Tibial nerve (tissue), 4 donors: ENCODE measurements around the gene TRIM37. TPM values are rescaled to one million over a fixed set of nuclear protein-coding genes. Genes with fewer than 3 reads are reported as not detected.

Experiments
- DNase-seq, 2 donors: peaks; one replicate each; pipeline ENCODE4 v3.0.0-alpha.2; 2019; ENCODE audit warnings: low spot score in 2 of 2
- H3K27ac ChIP-seq, 4 donors: fragments of 200-600 bp; sonication (generic) in 3 of 4; one replicate each; pipeline ENCODE4 v1.5.1; 2017 to 2019; ENCODE audit warnings: mild to moderate bottlenecking in 1 of 4
- H3K27me3 ChIP-seq, 2 donors: fragments of 200-600 bp; sonication (generic) in 1 of 2; one replicate each; pipeline versions ENCODE4 v1.5.1 to v1.6.0; 2017 to 2019
- H3K36me3 ChIP-seq, 3 donors: fragments of 200-600 bp; sonication (generic); one replicate each; pipeline ENCODE4 v1.5.1; 2018 to 2019
- H3K4me1 ChIP-seq, 4 donors: fragments of 200-600 bp; sonication (generic) in 3 of 4; one replicate each; pipeline ENCODE4 v1.5.1; 2017 to 2019
- H3K4me3 ChIP-seq, 4 donors: fragments of 200-600 bp; sonication (generic) in 3 of 4; one replicate each; pipeline ENCODE4 v1.5.1; 2017 to 2019; ENCODE audit warnings: mild to moderate bottlenecking in 1 of 4, moderate library complexity in 1 of 4
- H3K9me3 ChIP-seq, 4 donors: fragments of 200-600 bp; sonication (generic) in 3 of 4; one replicate each; pipeline ENCODE4 v1.5.1; 2017 to 2019
- EP300 ChIP-seq, 2 donors: sonication (generic); formaldehyde crosslinking; IDR thresholded peaks; one replicate each; pipeline ENCODE4 v1.6.1; 2017; ENCODE audit warnings: antibody characterized with exemption in 2 of 2, mild to moderate bottlenecking in 1 of 2
- POLR2A ChIP-seq, 2 donors: fragments of 450-650 bp; IDR thresholded peaks; one replicate each; pipeline ENCODE4 v1.6.1; 2017; ENCODE audit warnings: antibody characterized with exemption in 2 of 2, mild to moderate bottlenecking in 2 of 2, moderate library complexity in 2 of 2
- WGBS, 2 donors: methylation state at CpG; one replicate each; pipeline ENCODE4 v1.1.5; 2018; 5-methylcytosine and 5-hydroxymethylcytosine counted together
- total RNA-seq, 4 donors: library from RNA; depleted of rRNA; stranded (reverse); fragments of >200 nt; gene quantifications; one replicate each; pipeline ENCODE4 v1.1.0, GENCODE V29; 2016
- TF ChIP-seq, protein P1 (sequence below), 5 experiments: fragments of 200-600 bp in 3 of 5; fragments of 450-650 bp in 2 of 5; sonication (generic) in 3 of 5; IDR thresholded peaks; one replicate each; pipeline ENCODE4 v1.5.1; 2016 to 2019; ENCODE audit warnings: antibody characterized with exemption in 5 of 5, mild to moderate bottlenecking in 3 of 5, moderate library complexity in 2 of 5

The TRIM37 gene
- total RNA-seq, 4 donors from 2014 or later: 18.2 to 25.8 (median 21.7) TPM

- H3K9me3 ChIP-seq: no peaks in the 10 kb centered on the region
- DNase-seq: no peak
- H3K4me3 ChIP-seq: no peak overlapping the region
- TF ChIP-seq EP300 (IDR thresholded peaks at IDR 0.05) (no peak), POLR2A (IDR thresholded peaks at IDR 0.05) (no peak)
- TF ChIP-seq, protein P1, sequence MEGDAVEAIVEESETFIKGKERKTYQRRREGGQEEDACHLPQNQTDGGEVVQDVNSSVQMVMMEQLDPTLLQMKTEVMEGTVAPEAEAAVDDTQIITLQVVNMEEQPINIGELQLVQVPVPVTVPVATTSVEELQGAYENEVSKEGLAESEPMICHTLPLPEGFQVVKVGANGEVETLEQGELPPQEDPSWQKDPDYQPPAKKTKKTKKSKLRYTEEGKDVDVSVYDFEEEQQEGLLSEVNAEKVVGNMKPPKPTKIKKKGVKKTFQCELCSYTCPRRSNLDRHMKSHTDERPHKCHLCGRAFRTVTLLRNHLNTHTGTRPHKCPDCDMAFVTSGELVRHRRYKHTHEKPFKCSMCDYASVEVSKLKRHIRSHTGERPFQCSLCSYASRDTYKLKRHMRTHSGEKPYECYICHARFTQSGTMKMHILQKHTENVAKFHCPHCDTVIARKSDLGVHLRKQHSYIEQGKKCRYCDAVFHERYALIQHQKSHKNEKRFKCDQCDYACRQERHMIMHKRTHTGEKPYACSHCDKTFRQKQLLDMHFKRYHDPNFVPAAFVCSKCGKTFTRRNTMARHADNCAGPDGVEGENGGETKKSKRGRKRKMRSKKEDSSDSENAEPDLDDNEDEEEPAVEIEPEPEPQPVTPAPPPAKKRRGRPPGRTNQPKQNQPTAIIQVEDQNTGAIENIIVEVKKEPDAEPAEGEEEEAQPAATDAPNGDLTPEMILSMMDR (IDR thresholded peaks at IDR 0.05): no peak
- H3K4me1 ChIP-seq: peaks cover 0 to 22% (median 2%) of the 10 kb centered on the region in 4 donors
- H3K36me3 ChIP-seq: peaks cover 0 to 16% (median 0%) of the 10 kb centered on the region in 3 donors
- no peaks in the 10 kb centered on the region for H3K27me3 ChIP-seq
- no peak overlapping the region for H3K27ac ChIP-seq
Measured at GRCh38 chr17:59110973-59111372, 4.3 kb upstream of the TRIM37 start.

GRCh38 chr17:59108400-59109102, 1.9 kb upstream of the TRIM37 start:
- no peaks in the 10 kb centered on the region for H3K36me3 ChIP-seq
- no peak overlapping the region for H3K27ac ChIP-seq
- no peaks in the 10 kb centered on the region for H3K9me3 ChIP-seq
- H3K4me1 ChIP-seq: peaks cover 0 to 45% (median 14%) of the 10 kb centered on the region in 4 donors
- DNase-seq: no peak
- WGBS, 2 donors: 65 to 79% methylated on average over 7 of the region's 7 CpGs
- H3K4me3 ChIP-seq: no peak overlapping the region
- TF ChIP-seq POLR2A (IDR thresholded peaks at IDR 0.05): no peak
- TF ChIP-seq, protein P1 (IDR thresholded peaks at IDR 0.05): no peak
- TF ChIP-seq EP300 (IDR thresholded peaks at IDR 0.05): no peak
- H3K27me3 ChIP-seq: no peaks in the 10 kb centered on the region

DNA sequence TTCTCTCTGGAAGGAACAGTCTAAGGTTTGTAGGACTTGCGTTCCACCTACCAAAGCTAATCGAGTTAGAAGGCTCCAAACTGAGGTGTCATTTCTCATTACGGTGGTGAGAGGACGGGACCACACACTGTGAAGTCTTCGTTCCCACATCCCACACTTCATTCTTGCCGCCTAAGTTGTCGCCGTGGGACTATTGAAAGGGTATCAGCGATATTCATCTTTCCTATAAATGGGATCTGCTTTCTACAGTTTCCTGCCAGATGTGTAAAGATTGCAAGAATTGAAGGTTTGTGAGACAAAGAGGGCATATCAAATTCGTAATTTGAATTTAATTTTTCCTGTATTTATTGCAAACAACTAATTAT, 608 bp upstream of the TRIM37 start:
- DNase-seq: no peak
- TF ChIP-seq EP300 (IDR thresholded peaks at IDR 0.05): no peak
- TF ChIP-seq POLR2A (IDR thresholded peaks at IDR 0.05): no peak
- TF ChIP-seq, protein P1 (IDR thresholded peaks at IDR 0.05): no peak

DNA sequence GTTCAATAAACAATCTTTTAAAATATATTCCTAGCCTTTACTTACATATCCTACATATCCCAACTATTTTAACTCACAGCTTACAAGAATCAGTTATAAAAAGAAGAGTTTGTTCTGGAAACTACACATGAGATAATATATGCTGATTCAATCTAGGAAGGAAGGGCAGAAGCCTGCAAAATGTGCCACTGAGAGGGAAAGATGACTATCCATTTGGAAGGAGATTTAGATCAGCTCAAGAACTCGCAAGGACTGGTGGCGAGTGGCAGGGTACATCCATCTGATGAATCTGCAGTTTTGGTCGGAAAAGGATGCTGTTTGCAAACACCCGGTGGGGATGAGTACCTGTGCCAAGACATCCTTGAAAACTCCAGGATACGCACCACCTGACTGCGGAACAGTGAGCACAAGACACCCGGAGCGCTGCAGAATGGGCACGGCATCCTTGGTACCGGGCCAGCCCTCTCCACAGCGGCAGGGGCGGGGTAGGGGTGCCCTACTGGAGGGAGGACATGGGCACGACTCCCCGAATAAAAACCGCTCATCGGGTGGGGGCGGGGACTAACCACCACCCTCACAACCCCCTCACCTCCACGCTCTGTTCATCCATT, 723 bp downstream of the TRIM37 start:
- DNase-seq: peak; percentile 32 to 42
- Histone ChIP-seq H3K4me1 (peaks cover 0 to 39% (median 14%) of the 10 kb centered on the region in 4 donors), H3K9me3 (no peaks in the 10 kb centered on the region), H3K27me3 (no peaks in the 10 kb centered on the region), H3K36me3 (peaks cover 0 to 4% (median 0%) of the 10 kb centered on the region in 3 donors), H3K4me3 (peak overlapping the region; percentile 81 to 97 (median 93)), H3K27ac (peak overlapping the region; percentile 85 to 94 (median 91))
- TF ChIP-seq POLR2A (IDR thresholded peaks at IDR 0.05) (no peak), EP300 (IDR thresholded peaks at IDR 0.05) (no peak)
- TF ChIP-seq, protein P1 (IDR thresholded peaks at IDR 0.05): no peak
- 0% methylated on average over 13 to 15 of the region's 18 CpGs for WGBS, 2 donors

More for the DNA sequence above, 608 bp upstream of the TRIM37 start:
- H3K27ac ChIP-seq: peak overlapping the region; percentile 85 to 94 (median 91)
- peaks cover 0 to 45% (median 14%) of the 10 kb centered on the region in 4 donors for H3K4me1 ChIP-seq
- H3K9me3 ChIP-seq: no peaks in the 10 kb centered on the region
- 0 to 2% methylated on average over 10 of the region's 10 CpGs for WGBS, 2 donors
- no peaks in the 10 kb centered on the region for H3K27me3 ChIP-seq
- H3K4me3 ChIP-seq: peak overlapping the region; percentile 81 to 97 (median 93)
- H3K36me3 ChIP-seq: peaks cover 0 to 4% (median 0%) of the 10 kb centered on the region in 3 donors

GRCh38 chr17:59101178-59101577, 5.5 kb downstream of the TRIM37 start:
- Histone ChIP-seq H3K27me3 (no peaks in the 10 kb centered on the region), H3K9me3 (peaks cover 0 to 5% (median 0%) of the 10 kb centered on the region in 4 donors), H3K36me3 (peaks cover 0 to 18% (median 0%) of the 10 kb centered on the region in 3 donors), H3K4me3 (no peak overlapping the region), H3K4me1 (peaks cover 0 to 23% (median 12%) of the 10 kb centered on the region in 4 donors), H3K27ac (no peak overlapping the region)
- no peak for DNase-seq
- TF ChIP-seq POLR2A (IDR thresholded peaks at IDR 0.05): no peak
- TF ChIP-seq, protein P1 (IDR thresholded peaks at IDR 0.05): no peak
- TF ChIP-seq EP300 (IDR thresholded peaks at IDR 0.05): no peak
- WGBS, 2 donors: 53 to 100% methylated on average over 1 of the region's 1 CpG
